ENCODE measurements around the gene PDGFC.

The PDGFC gene

DNA sequence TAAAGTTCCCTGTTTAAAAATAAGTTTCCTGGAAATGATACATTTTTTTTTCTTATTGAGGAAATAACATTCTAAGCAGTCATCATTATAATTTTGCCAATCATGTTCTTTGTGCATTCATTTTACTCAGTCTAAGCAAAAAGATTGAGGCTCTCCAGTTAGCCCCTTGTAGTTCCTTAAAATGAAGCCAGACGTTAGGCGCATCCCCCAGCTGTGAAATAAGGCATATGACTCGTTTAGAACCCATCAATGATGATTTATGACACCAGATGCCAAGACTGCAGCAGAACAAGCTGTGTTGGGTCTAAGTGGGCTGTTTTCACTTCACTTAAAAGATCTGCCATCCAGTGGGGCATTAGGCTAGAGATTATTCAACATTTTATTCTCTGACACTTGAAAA, 17.0 kb downstream of the PDGFC start:
- DNase-seq (ENCODE audit: low read depth), result no peak
- no peak for TF ChIP-seq CTCF (IDR thresholded peaks at IDR 0.05; ENCODE audit: low read length, missing control alignments)
- no peak overlapping the region for H3K4me3 ChIP-seq (replicated peaks; ENCODE audit: low read depth, low read length)

GRCh38 chr4:156953951-156954350, 17.6 kb downstream of the PDGFC start:
- no peak overlapping the region for H3K4me3 ChIP-seq (replicated peaks; ENCODE audit: low read depth, low read length)
- DNase-seq (ENCODE audit: low read depth), result no peak
- TF ChIP-seq CTCF (IDR thresholded peaks at IDR 0.05; ENCODE audit: low read length, missing control alignments), result no peak

DNA sequence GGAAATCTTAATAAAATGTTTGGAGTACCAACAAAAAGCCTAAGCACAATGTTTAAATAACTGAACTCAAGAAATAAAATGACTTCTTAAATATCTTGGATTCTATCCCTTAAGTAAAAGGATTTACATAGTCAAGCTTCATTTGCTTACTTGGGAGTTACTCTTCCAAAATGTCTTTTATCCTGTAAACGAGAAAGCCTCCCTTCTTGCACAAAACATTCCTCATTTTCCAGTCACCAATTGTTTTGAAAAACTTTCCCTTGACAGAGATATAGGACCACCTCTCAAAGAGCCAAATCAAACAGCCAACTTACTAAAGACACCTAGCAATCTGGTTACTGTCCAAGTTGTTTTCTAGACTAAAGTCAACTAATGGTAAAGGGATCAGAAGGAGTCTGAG, 18.6 kb downstream of the PDGFC start:
- TF ChIP-seq CTCF (IDR thresholded peaks at IDR 0.05; ENCODE audit: low read length, missing control alignments), result no peak
- DNase-seq (ENCODE audit: low read depth), result no peak
- H3K4me3 ChIP-seq (replicated peaks; ENCODE audit: low read depth, low read length), result no peak overlapping the region

GRCh38 chr4:156952078-156952759, 19.4 kb downstream of the PDGFC start:
- no peak overlapping the region for H3K4me3 ChIP-seq (replicated peaks; ENCODE audit: low read depth, low read length)
- no peak for DNase-seq (ENCODE audit: low read depth)
- no peak for TF ChIP-seq CTCF (IDR thresholded peaks at IDR 0.05; ENCODE audit: low read length, missing control alignments)

DNA sequence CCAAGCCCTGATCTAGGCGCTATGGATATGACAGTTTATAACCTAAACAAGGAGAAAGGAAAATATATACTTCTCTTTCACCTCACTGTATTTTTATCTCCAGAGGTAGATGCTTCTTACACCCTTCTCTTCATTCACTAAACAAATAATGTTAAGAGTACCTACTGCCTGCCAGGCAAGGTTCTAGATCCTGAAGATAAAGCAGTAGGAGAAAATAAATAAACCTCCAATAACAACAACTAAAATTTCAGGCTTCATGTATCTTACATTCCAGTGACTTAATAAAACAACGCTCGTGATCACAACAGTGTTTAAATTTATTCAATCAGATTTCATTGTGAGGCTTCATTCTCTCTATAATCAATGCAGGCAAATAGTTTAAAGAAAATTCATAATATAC, 20.7 kb downstream of the PDGFC start:
- DNase-seq (ENCODE audit: low read depth), result no peak
- no peak overlapping the region for H3K4me3 ChIP-seq (replicated peaks; ENCODE audit: low read depth, low read length)
- no peak for TF ChIP-seq CTCF (IDR thresholded peaks at IDR 0.05; ENCODE audit: low read length, missing control alignments)

- H3K4me3 ChIP-seq (replicated peaks; ENCODE audit: low read depth, low read length), result peak overlapping the region; percentile 13
- DNase-seq (ENCODE audit: low read depth), result no peak
- TF ChIP-seq CTCF (IDR thresholded peaks at IDR 0.05; ENCODE audit: low read length, missing control alignments), result no peak
Measured at GRCh38 chr4:156950090-156950489, 21.5 kb downstream of the PDGFC start.

- peak; percentile 91 for DNase-seq (ENCODE audit: low read depth)
- H3K4me3 ChIP-seq (replicated peaks; ENCODE audit: low read depth, low read length), result peak overlapping the region; percentile 13
- TF ChIP-seq CTCF (IDR thresholded peaks at IDR 0.05; ENCODE audit: low read length, missing control alignments), result no peak
Measured at GRCh38 chr4:156949373-156949814, 22.2 kb downstream of the PDGFC start.

Data from fibroblast of pulmonary artery (primary cell).